LNCAP (cell line): ENCODE results near the gene TUNAR.

Experiments
- TF ChIP-seq, protein P1 (sequence below): fragments of 450-650 bp; IDR thresholded peaks from 2 replicates; pipeline ENCODE4 v1.5.1; 2017; ENCODE audit warnings: mild to moderate bottlenecking

The TUNAR gene

DNA sequence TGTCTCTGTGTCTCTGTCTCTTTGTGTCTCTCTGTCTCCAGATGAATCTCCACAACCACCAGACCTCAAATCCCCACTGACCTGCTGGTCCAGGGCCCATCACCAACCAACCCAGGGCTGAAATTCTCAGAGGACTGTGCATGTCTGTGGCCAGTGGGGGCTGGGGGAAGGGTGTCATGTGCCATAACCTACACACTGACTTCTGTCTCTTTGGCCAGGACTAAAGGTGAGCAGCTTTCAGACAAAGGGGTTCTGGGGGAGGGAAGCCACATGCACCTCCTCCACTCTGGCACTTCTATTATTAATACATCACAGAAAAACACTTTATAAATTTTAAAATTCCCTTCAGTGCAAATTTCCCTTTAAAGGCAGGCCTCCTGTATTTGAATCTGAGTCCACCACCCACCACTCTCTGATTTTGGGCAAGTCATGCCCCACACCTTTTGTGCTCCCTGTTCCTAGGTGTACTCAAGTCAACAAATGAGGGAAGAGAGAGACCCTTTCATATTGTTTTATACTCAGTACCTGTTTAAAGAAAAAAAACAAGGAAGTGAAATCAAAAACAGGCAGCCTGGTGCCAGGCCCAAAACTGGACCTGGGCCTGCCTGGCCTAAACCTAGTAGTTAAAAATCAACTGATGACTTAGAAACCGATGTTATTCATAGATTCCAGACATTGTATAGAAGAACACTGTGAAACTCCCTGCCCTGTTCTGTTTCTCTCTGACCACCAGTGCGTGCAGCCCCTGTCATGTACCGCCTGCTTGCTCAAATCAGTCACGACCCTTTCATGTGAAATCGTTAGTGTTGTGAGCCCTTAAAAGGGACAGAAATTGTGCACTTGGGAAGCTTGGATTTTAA is 80.2 kb downstream of the TUNAR start:
- TF ChIP-seq, protein P1, sequence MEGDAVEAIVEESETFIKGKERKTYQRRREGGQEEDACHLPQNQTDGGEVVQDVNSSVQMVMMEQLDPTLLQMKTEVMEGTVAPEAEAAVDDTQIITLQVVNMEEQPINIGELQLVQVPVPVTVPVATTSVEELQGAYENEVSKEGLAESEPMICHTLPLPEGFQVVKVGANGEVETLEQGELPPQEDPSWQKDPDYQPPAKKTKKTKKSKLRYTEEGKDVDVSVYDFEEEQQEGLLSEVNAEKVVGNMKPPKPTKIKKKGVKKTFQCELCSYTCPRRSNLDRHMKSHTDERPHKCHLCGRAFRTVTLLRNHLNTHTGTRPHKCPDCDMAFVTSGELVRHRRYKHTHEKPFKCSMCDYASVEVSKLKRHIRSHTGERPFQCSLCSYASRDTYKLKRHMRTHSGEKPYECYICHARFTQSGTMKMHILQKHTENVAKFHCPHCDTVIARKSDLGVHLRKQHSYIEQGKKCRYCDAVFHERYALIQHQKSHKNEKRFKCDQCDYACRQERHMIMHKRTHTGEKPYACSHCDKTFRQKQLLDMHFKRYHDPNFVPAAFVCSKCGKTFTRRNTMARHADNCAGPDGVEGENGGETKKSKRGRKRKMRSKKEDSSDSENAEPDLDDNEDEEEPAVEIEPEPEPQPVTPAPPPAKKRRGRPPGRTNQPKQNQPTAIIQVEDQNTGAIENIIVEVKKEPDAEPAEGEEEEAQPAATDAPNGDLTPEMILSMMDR: no peak

DNA sequence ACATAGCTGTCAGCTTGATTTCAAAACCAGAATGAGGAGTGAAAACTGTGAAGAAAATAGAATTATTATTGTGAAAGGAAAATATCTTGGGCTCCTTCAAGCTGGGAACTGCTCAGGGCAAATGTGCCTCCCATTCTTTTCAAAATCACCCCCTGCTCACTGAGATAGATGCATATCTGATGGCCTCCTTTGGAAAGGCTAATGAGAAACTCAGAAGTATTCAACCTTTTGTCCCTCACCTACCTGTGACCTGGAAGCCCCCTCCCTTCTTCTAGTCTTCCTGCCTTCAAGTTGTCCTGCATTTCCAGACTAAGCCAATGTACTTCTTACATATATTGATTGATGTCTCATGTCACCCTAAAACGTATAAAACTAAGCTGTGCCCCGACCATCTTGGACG is 81.5 kb downstream of the TUNAR start:
- TF ChIP-seq, protein P1: no peak

DNA sequence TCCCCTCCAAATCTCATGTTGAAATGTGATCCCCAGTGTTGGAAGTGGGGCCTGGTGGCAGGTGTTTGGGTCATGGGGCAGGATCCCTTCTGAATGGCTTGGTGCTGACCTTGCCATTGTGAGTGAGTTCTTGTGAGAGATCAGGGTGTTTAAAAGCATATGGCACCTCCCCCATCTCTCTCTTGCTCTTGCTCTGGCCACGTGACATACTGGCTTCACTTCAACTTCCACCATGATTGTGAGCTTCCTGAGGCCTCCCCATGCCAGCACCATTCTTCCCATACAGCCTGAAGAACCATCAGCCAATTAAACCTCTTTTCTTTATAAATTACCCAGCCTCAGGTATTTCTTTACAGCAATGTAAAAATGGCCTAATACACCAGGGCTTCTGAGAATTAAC is 82.7 kb downstream of the TUNAR start:
- TF ChIP-seq, protein P1: no peak

DNA sequence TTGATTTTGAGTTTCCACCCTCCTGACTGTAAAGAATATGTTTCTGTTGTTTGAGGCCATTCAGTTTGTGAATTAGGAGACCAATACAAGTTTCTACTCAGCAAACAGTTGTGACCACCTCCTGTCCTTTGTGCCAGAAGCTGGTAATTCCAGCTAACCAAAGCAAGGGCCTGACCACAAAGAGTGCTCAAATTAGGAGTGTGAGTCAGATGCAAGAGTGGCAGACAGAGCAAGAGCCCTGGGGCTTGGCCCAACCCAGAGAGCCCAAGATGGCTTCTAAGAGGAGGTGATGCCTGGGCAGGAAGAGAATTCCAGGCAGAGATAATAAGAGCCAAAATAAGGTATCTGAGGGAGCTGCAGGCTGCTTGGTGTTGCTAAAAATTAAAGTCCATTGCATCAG is 84.8 kb downstream of the TUNAR start:
- TF ChIP-seq, protein P1: no peak

DNA sequence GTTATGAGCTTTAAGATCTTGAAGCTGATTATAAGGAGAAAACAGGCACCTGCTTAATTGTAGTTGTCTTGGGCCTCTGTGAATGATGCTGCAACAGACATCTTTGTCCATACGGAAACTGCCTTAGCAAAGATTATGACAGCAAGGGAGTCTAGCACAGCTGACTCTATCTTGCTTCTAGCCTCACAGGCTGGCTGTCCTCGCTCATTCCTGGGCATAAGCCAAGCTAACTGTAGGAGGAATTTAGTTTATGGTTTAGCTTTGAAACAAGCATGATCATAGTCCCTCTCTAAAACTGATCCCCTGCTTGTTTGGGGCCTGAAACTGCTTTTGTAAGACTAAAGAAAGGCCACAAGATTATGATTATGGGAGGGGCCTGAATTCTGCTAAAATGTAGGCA is 88.3 kb downstream of the TUNAR start:
- TF ChIP-seq, protein P1: no peak
